Osteocyte (in vitro differentiated cells): ENCODE results near the gene PPHLN1. TPM values are rescaled to one million over a fixed set of nuclear protein-coding genes. Genes with fewer than 3 reads are reported as not detected.

Source experiments
- DNase-seq: peaks from one replicate; pipeline ENCODE4 v3.0.0; 2021; ENCODE audit warnings: mixed read lengths; ENCODE audit not compliant: unreplicated experiment; ENCODE audit errors: extremely low spot score
- H3K27ac Mint-ChIP-seq: one replicate; pipeline ENCODE4 v1.8.0; 2021; ENCODE audit warnings: mild to moderate bottlenecking, mixed read lengths; ENCODE audit not compliant: unreplicated experiment
- H3K27me3 Mint-ChIP-seq: one replicate; pipeline ENCODE4 v1.8.0; 2021; ENCODE audit warnings: mixed read lengths; ENCODE audit not compliant: unreplicated experiment
- H3K36me3 Mint-ChIP-seq: one replicate; pipeline ENCODE4 v1.8.0; 2021; ENCODE audit warnings: mixed read lengths; ENCODE audit not compliant: unreplicated experiment
- H3K4me1 Mint-ChIP-seq: one replicate; pipeline ENCODE4 v1.8.0; 2021; ENCODE audit warnings: mixed read lengths; ENCODE audit not compliant: unreplicated experiment
- H3K4me3 Mint-ChIP-seq: one replicate; pipeline ENCODE4 v1.8.0; 2021; ENCODE audit warnings: mild to moderate bottlenecking, moderate library complexity, mixed read lengths; ENCODE audit not compliant: unreplicated experiment
- H3K9me3 Mint-ChIP-seq: one replicate; pipeline ENCODE4 v1.8.0; 2021; ENCODE audit warnings: mixed read lengths; ENCODE audit not compliant: unreplicated experiment
- CTCF ChIP-seq: fragments of 200-600 bp; sonication (generic); IDR thresholded peaks from 2 replicates; pipeline ENCODE4 v1.5.0; 2021; ENCODE audit warnings: antibody characterized with exemption, mild to moderate bottlenecking, moderate library complexity
- total RNA-seq: library from RNA; stranded (reverse); gene quantifications from 2 replicates; pipeline ENCODE4 v1.2.1, GENCODE V29; 2021

Gene PPHLN1
- total RNA-seq, 1 donor from 2014 or later: 56.6 TPM

- Mint-ChIP-seq H3K36me3 (peaks cover 22% of the 10 kb centered on the region), H3K4me1 (peaks cover 10% of the 10 kb centered on the region), H3K27me3 (no peaks in the 10 kb centered on the region), H3K9me3 (no peaks in the 10 kb centered on the region), H3K27ac (peak overlapping the region; percentile 68), H3K4me3 (no peak overlapping the region)
- no peak for DNase-seq
- TF ChIP-seq CTCF: no peak
Observed at GRCh38 chr12:42396473-42397259, 70.7 kb downstream of the PPHLN1 start.

GRCh38 chr12:42402821-42403411 lies 76.9 kb downstream of the PPHLN1 start:
- no peak for TF ChIP-seq CTCF
- Mint-ChIP-seq H3K9me3 (no peaks in the 10 kb centered on the region), H3K4me3 (no peak overlapping the region), H3K27ac (no peak overlapping the region), H3K27me3 (no peaks in the 10 kb centered on the region), H3K4me1 (peaks cover under 1% of the 10 kb centered on the region), H3K36me3 (peaks cover 37% of the 10 kb centered on the region)
- DNase-seq: no peak

GRCh38 chr12:42407306-42407705 lies 81.3 kb downstream of the PPHLN1 start:
- no peaks in the 10 kb centered on the region for H3K9me3 Mint-ChIP-seq
- peaks cover 24% of the 10 kb centered on the region for H3K36me3 Mint-ChIP-seq
- no peaks in the 10 kb centered on the region for H3K27me3 Mint-ChIP-seq
- no peak overlapping the region for H3K4me3 Mint-ChIP-seq
- no peak for DNase-seq
- no peak overlapping the region for H3K27ac Mint-ChIP-seq
- no peak for TF ChIP-seq CTCF
- H3K4me1 Mint-ChIP-seq: peaks cover 6% of the 10 kb centered on the region

- Mint-ChIP-seq H3K27ac (no peak overlapping the region), H3K4me1 (peaks cover 10% of the 10 kb centered on the region), H3K9me3 (no peaks in the 10 kb centered on the region), H3K4me3 (no peak overlapping the region), H3K36me3 (peaks cover 30% of the 10 kb centered on the region), H3K27me3 (no peaks in the 10 kb centered on the region)
- no peak for DNase-seq
- no peak for TF ChIP-seq CTCF
Observed at GRCh38 chr12:42409471-42409870, 83.5 kb downstream of the PPHLN1 start.

DNA sequence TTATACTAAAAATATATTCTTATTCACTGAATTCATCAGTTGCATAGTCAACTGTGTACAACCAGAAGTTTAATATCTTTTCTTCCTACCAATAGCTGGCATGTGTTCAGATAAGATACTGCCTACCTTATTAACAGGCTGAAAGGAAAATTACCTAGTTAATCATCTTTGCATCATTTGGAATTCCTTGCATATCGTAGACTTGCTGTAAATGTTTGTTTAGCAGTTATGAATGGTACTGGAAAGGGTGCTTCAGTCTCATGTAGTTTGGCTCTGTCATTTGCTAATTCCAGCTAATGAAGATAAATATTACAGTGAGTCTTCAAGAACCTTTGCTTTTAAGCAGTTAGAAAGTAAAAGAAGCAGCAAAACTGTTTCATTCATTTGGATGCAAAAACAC lies 84.4 kb downstream of the PPHLN1 start:
- DNase-seq: no peak
- Mint-ChIP-seq H3K27ac (no peak overlapping the region), H3K36me3 (peaks cover 27% of the 10 kb centered on the region), H3K27me3 (no peaks in the 10 kb centered on the region), H3K4me3 (no peak overlapping the region), H3K9me3 (no peaks in the 10 kb centered on the region), H3K4me1 (peaks cover 10% of the 10 kb centered on the region)
- TF ChIP-seq CTCF: no peak
